ENCODE measurements around the gene EIF4EBP3. TPM values are rescaled to one million over a fixed set of nuclear protein-coding genes. Genes with fewer than 3 reads are reported as not detected.
"Not testable (repeated sequence)": the region's sequence is repeated elsewhere in the genome, so short reads cannot be mapped to it uniquely, and the experiment has no call there.

Gene EIF4EBP3
- polyA plus RNA-seq, 1 donor (not counting 4 experiments of a cell fraction or from before 2014, with no cell fraction given): 5.2 TPM

- DNase-seq (ENCODE audit: low read depth, low spot score) (no peak), FAIRE-seq (no peak)
- Histone ChIP-seq H3K4me2 (ENCODE audit: control insufficient read depth, extremely low read depth, insufficient read depth, low read depth, low read length) (peak overlapping the region; percentile 37), H3K27me3 (ENCODE audit: control insufficient read depth, extremely low read depth, insufficient read depth, low read length) (no peaks in the 10 kb centered on the region), H3K9ac (ENCODE audit: control insufficient read depth, extremely low read depth, insufficient read depth, low read length) (no peak overlapping the region), H3K36me3 (ENCODE audit: control insufficient read depth in 2 of 2, extremely low read depth in 1 of 2, insufficient read depth in 2 of 2, low read length in 2 of 2) (no peaks in the 10 kb centered on the region), H3K4me3 (ENCODE audit: control insufficient read depth in 2 of 3, extremely low read depth in 1 of 3, insufficient read depth in 2 of 3, low read depth in 1 of 3, low read length in 3 of 3) (no peak overlapping the region), H4K20me1 (ENCODE audit: control insufficient read depth, extremely low read depth, insufficient read depth, low read length) (no peaks in the 10 kb centered on the region), H2AFZ (ENCODE audit: control insufficient read depth, low read length) (no peak overlapping the region), H3K9me1 (ENCODE audit: control insufficient read depth, extremely low read depth, insufficient read depth, low read length) (no peaks in the 10 kb centered on the region), H3K79me2 (ENCODE audit: control insufficient read depth, insufficient read depth, low read length) (no peaks in the 10 kb centered on the region), H3K9me3 (ENCODE audit: control insufficient read depth, low read depth, low read length) (no peaks in the 10 kb centered on the region), H3K4me1 (ENCODE audit: control insufficient read depth, extremely low read depth, insufficient read depth, low read length) (peaks cover 21% of the 10 kb centered on the region), H3K27ac (ENCODE audit: control insufficient read depth, insufficient read depth, low read length) (no peak overlapping the region)
- dilution Hi-C loops (cut with MboI; ENCODE audit: extremely low pct_ligation_motif_present, low sequenced_read_pairs): no loop called here
- TF ChIP-seq EZH2 (IDR thresholded peaks at IDR 0.05; ENCODE audit: low read length) (no peak), CTCF (optimal IDR thresholded peaks at IDR 0.05 in 1 of 3, IDR thresholded peaks at IDR 0.05 in 1 of 3, conservative IDR thresholded peaks at IDR 0.05 in 1 of 3; ENCODE audit: extremely low read depth in 1 of 3, insufficient read depth in 2 of 3, low read length in 3 of 3) (no peak)
These were observed 43.4 kb downstream of the EIF4EBP3 start for GRCh38 chr5:140590861-140591260.

- H3K9ac ChIP-seq (ENCODE audit: control insufficient read depth, extremely low read depth, insufficient read depth, low read length): no peak overlapping the region
- dilution Hi-C loops (cut with MboI; ENCODE audit: extremely low pct_ligation_motif_present, low sequenced_read_pairs): no loop called here
- H3K36me3 ChIP-seq (ENCODE audit: control insufficient read depth in 2 of 2, extremely low read depth in 1 of 2, insufficient read depth in 2 of 2, low read length in 2 of 2): no peaks in the 10 kb centered on the region
- H2AFZ ChIP-seq (ENCODE audit: control insufficient read depth, low read length): no peak overlapping the region
- TF ChIP-seq CTCF (optimal IDR thresholded peaks at IDR 0.05 in 1 of 3, IDR thresholded peaks at IDR 0.05 in 1 of 3, conservative IDR thresholded peaks at IDR 0.05 in 1 of 3; ENCODE audit: extremely low read depth in 1 of 3, insufficient read depth in 2 of 3, low read length in 3 of 3) (no peak), EZH2 (IDR thresholded peaks at IDR 0.05; ENCODE audit: low read length) (no peak)
- FAIRE-seq (peak; percentile 56), DNase-seq (ENCODE audit: low read depth, low spot score) (no peak)
- H3K9me3 ChIP-seq (ENCODE audit: control insufficient read depth, low read depth, low read length): no peaks in the 10 kb centered on the region
- no peaks in the 10 kb centered on the region for H3K9me1 ChIP-seq (ENCODE audit: control insufficient read depth, extremely low read depth, insufficient read depth, low read length)
- H3K4me1 ChIP-seq (ENCODE audit: control insufficient read depth, extremely low read depth, insufficient read depth, low read length): peaks cover 21% of the 10 kb centered on the region
- H3K4me3 ChIP-seq (ENCODE audit: control insufficient read depth in 2 of 3, extremely low read depth in 1 of 3, insufficient read depth in 2 of 3, low read depth in 1 of 3, low read length in 3 of 3): no peak overlapping the region
- no peaks in the 10 kb centered on the region for H3K79me2 ChIP-seq (ENCODE audit: control insufficient read depth, insufficient read depth, low read length)
- H3K4me2 ChIP-seq (ENCODE audit: control insufficient read depth, extremely low read depth, insufficient read depth, low read depth, low read length): peak overlapping the region; percentile 41
- no peaks in the 10 kb centered on the region for H4K20me1 ChIP-seq (ENCODE audit: control insufficient read depth, extremely low read depth, insufficient read depth, low read length)
- no peak overlapping the region for H3K27ac ChIP-seq (ENCODE audit: control insufficient read depth, insufficient read depth, low read length)
- no peaks in the 10 kb centered on the region for H3K27me3 ChIP-seq (ENCODE audit: control insufficient read depth, extremely low read depth, insufficient read depth, low read length)
These were observed 44.4 kb downstream of the EIF4EBP3 start for GRCh38 chr5:140591747-140592372.

GRCh38 chr5:140593070-140593469, 45.6 kb downstream of the EIF4EBP3 start:
- DNase-seq (ENCODE audit: low read depth, low spot score); H3K79me2 ChIP-seq (ENCODE audit: control insufficient read depth, insufficient read depth, low read length); H3K4me3 ChIP-seq (ENCODE audit: control insufficient read depth in 2 of 3, extremely low read depth in 1 of 3, insufficient read depth in 2 of 3, low read depth in 1 of 3, low read length in 3 of 3); H3K9me3 ChIP-seq (ENCODE audit: control insufficient read depth, low read depth, low read length); FAIRE-seq; H4K20me1 ChIP-seq (ENCODE audit: control insufficient read depth, extremely low read depth, insufficient read depth, low read length); dilution Hi-C loops (cut with MboI; ENCODE audit: extremely low pct_ligation_motif_present, low sequenced_read_pairs); H3K4me2 ChIP-seq (ENCODE audit: control insufficient read depth, extremely low read depth, insufficient read depth, low read depth, low read length); H3K36me3 ChIP-seq (ENCODE audit: control insufficient read depth in 2 of 2, extremely low read depth in 1 of 2, insufficient read depth in 2 of 2, low read length in 2 of 2); H3K9me1 ChIP-seq (ENCODE audit: control insufficient read depth, extremely low read depth, insufficient read depth, low read length); H3K9ac ChIP-seq (ENCODE audit: control insufficient read depth, extremely low read depth, insufficient read depth, low read length); H3K27ac ChIP-seq (ENCODE audit: control insufficient read depth, insufficient read depth, low read length); H3K27me3 ChIP-seq (ENCODE audit: control insufficient read depth, extremely low read depth, insufficient read depth, low read length): not testable (repeated sequence)
- peaks cover 21% of the 10 kb centered on the region for H3K4me1 ChIP-seq (ENCODE audit: control insufficient read depth, extremely low read depth, insufficient read depth, low read length)
- H2AFZ ChIP-seq (ENCODE audit: control insufficient read depth, low read length): peak overlapping the region; percentile 51

Data from keratinocyte (primary cell).